ENCODE data around the gene ZNF407.

Gene ZNF407

GRCh38 chr18:74929110-74929509, 331.4 kb downstream of the ZNF407 start:
- no peak for DNase-seq (ENCODE audit: low read depth)
- no peak overlapping the region for H3K4me3 ChIP-seq (ENCODE audit: low read depth, low read length)
- no peak for TF ChIP-seq CTCF (IDR thresholded peaks at IDR 0.05; ENCODE audit: low read depth, low read length, missing control alignments)

- no peak overlapping the region for H3K4me3 ChIP-seq (ENCODE audit: low read depth, low read length)
- DNase-seq (ENCODE audit: low read depth): no peak
- no peak for TF ChIP-seq CTCF (IDR thresholded peaks at IDR 0.05; ENCODE audit: low read depth, low read length, missing control alignments)
Measured at GRCh38 chr18:74930616-74931015, 332.9 kb downstream of the ZNF407 start.

GRCh38 chr18:74933930-74934329, 336.3 kb downstream of the ZNF407 start:
- DNase-seq (ENCODE audit: low read depth): no peak
- TF ChIP-seq CTCF (IDR thresholded peaks at IDR 0.05; ENCODE audit: low read depth, low read length, missing control alignments): no peak
- no peak overlapping the region for H3K4me3 ChIP-seq (ENCODE audit: low read depth, low read length)

- no peak for TF ChIP-seq CTCF (IDR thresholded peaks at IDR 0.05; ENCODE audit: low read depth, low read length, missing control alignments)
- no peak overlapping the region for H3K4me3 ChIP-seq (ENCODE audit: low read depth, low read length)
- no peak for DNase-seq (ENCODE audit: low read depth)
Measured at GRCh38 chr18:74935434-74935833, 337.8 kb downstream of the ZNF407 start.

- no peak for DNase-seq (ENCODE audit: low read depth)
- TF ChIP-seq CTCF (IDR thresholded peaks at IDR 0.05; ENCODE audit: low read depth, low read length, missing control alignments): no peak
- no peak overlapping the region for H3K4me3 ChIP-seq (ENCODE audit: low read depth, low read length)
Measured at GRCh38 chr18:74936343-74936742, 338.7 kb downstream of the ZNF407 start.

- no peak for DNase-seq (ENCODE audit: low read depth)
- TF ChIP-seq CTCF (IDR thresholded peaks at IDR 0.05; ENCODE audit: low read depth, low read length, missing control alignments): no peak
- H3K4me3 ChIP-seq (ENCODE audit: low read depth, low read length): no peak overlapping the region
Measured at GRCh38 chr18:74937291-74937690, 339.6 kb downstream of the ZNF407 start.

GRCh38 chr18:74940856-74941255, 343.2 kb downstream of the ZNF407 start:
- no peak overlapping the region for H3K4me3 ChIP-seq (ENCODE audit: low read depth, low read length)
- TF ChIP-seq CTCF (IDR thresholded peaks at IDR 0.05; ENCODE audit: low read depth, low read length, missing control alignments): no peak
- no peak for DNase-seq (ENCODE audit: low read depth)
